GM20431 (cell line): Measurements from ENCODE around the gene PARVB.

ENCODE experiments used
- in situ Hi-C: fragments of 300-500 bp; cut with MseI, MboI; formaldehyde crosslinking; loops from one replicate; pipeline ENCODE4 v1.15.0; 2020; ENCODE audit warnings: low sequenced_read_pairs; ENCODE audit not compliant: unreplicated experiment

The PARVB gene

GRCh38 chr22:44203203-44203602, 179.1 kb downstream of the PARVB start:
- in situ Hi-C loops: no loop called here

GRCh38 chr22:44204739-44205515, 180.8 kb downstream of the PARVB start:
- in situ Hi-C loops: no loop called here

- in situ Hi-C loops: no loop called here
These were observed 181.6 kb downstream of the PARVB start for GRCh38 chr22:44205516-44206329.

- in situ Hi-C loops: no loop called here
These were observed 182.2 kb downstream of the PARVB start for GRCh38 chr22:44206330-44206645.

GRCh38 chr22:44206696-44207095, 182.6 kb downstream of the PARVB start:
- in situ Hi-C loops: no loop called here

GRCh38 chr22:44207173-44207980, 183.3 kb downstream of the PARVB start:
- in situ Hi-C loops: no loop called here

GRCh38 chr22:44207981-44208317, 183.8 kb downstream of the PARVB start:
- in situ Hi-C loops: no loop called here

GRCh38 chr22:44209343-44209742, 185.2 kb downstream of the PARVB start:
- in situ Hi-C loops: no loop called here

GRCh38 chr22:44210722-44211121, 186.6 kb downstream of the PARVB start:
- in situ Hi-C loops: no loop called here

GRCh38 chr22:44211256-44211945, 187.3 kb downstream of the PARVB start:
- in situ Hi-C loops: no loop called here

GRCh38 chr22:44211946-44212930, 188.1 kb downstream of the PARVB start:
- in situ Hi-C loops: no loop called here

GRCh38 chr22:44212936-44213335, 188.8 kb downstream of the PARVB start:
- in situ Hi-C loops: no loop called here

- in situ Hi-C loops: no loop called here
These were observed 189.5 kb downstream of the PARVB start for GRCh38 chr22:44213489-44214043.

GRCh38 chr22:44214187-44214586, 190.1 kb downstream of the PARVB start:
- in situ Hi-C loops: no loop called here

- in situ Hi-C loops: no loop called here
These were observed 190.7 kb downstream of the PARVB start for GRCh38 chr22:44214764-44215163.

GRCh38 chr22:44215287-44215686, 191.2 kb downstream of the PARVB start:
- in situ Hi-C loops: no loop called here

GRCh38 chr22:44217346-44217745, 193.2 kb downstream of the PARVB start:
- in situ Hi-C loops: no loop called here

- in situ Hi-C loops: no loop called here
These were observed 194.0 kb downstream of the PARVB start for GRCh38 chr22:44218071-44218470.
